Uterus (tissue), 4 donors: ENCODE measurements around the gene JARID2. TPM values are rescaled to one million over a fixed set of nuclear protein-coding genes. Genes with fewer than 3 reads are reported as not detected.

Experiments
- DNase-seq, 2 donors: peaks; one replicate each; pipeline ENCODE4 v3.0.0-alpha.2; 2019 to 2020
- H3K27ac ChIP-seq, 2 donors: fragments of 200-600 bp; sonication (generic); 1 replicate in 1 of 2; 2 replicates in 1 of 2; pipeline ENCODE4 v1.5.1; 2016 to 2018
- H3K27me3 ChIP-seq, 2 donors: fragments of 200-600 bp; sonication (generic); one replicate each; pipeline ENCODE4 v1.5.1; 2018 to 2019; ENCODE audit warnings: control low read depth in 1 of 2
- H3K36me3 ChIP-seq, 2 donors: fragments of 200-600 bp; sonication (generic); one replicate each; pipeline ENCODE4 v1.5.1; 2019; ENCODE audit warnings: control low read depth in 1 of 2
- H3K4me1 ChIP-seq, 2 donors: fragments of 200-600 bp; sonication (generic); one replicate each; pipeline ENCODE4 v1.5.1; 2018 to 2019; ENCODE audit warnings: control low read depth in 1 of 2
- H3K4me3 ChIP-seq, 2 donors: fragments of 200-600 bp; sonication (generic); 1 replicate in 1 of 2; 2 replicates in 1 of 2; pipeline ENCODE4 v1.5.1; 2018 to 2019; ENCODE audit warnings: mild to moderate bottlenecking in 1 of 2
- H3K9me3 ChIP-seq, 2 donors: fragments of 200-600 bp; sonication (generic); one replicate each; pipeline ENCODE4 v1.5.1; 2019; ENCODE audit warnings: control low read depth in 1 of 2
- POLR2A ChIP-seq, 2 donors: fragments of 450-650 bp; IDR thresholded peaks; one replicate each; pipeline ENCODE4 v1.6.1; 2016; ENCODE audit warnings: antibody characterized with exemption in 2 of 2, mild to moderate bottlenecking in 1 of 2, moderate library complexity in 1 of 2
- intact Hi-C: fragments of 100-400 bp; cut with DNase I; formaldehyde crosslinking; loops from one replicate; pipeline ENCODE4 v1.15.1; 2023; ENCODE audit warnings: low total_unique reads
- total RNA-seq, 4 donors: library from RNA; depleted of rRNA in 3 of 4; stranded (reverse); fragments of >200 nt in 3 of 4; gene quantifications; one replicate each; pipeline versions ENCODE4 v1.1.0 to v1.2.4, GENCODE V29; 2014 to 2023
- TF ChIP-seq, protein P1 (sequence below), 4 experiments: fragments of 200-600 bp in 2 of 4; fragments of 450-650 bp in 2 of 4; sonication (generic) in 2 of 4; IDR thresholded peaks; one replicate each; pipeline ENCODE4 v1.5.1; 2016 to 2019; ENCODE audit warnings: antibody characterized with exemption in 4 of 4, mild to moderate bottlenecking in 2 of 4, moderate library complexity in 1 of 4
- donor health status: DM: yes; HTN: yes; CAD: no.

The JARID2 gene
- total RNA-seq, 4 donors from 2014 or later, result 2.6 to 15.8 (median 8.0) TPM

DNA sequence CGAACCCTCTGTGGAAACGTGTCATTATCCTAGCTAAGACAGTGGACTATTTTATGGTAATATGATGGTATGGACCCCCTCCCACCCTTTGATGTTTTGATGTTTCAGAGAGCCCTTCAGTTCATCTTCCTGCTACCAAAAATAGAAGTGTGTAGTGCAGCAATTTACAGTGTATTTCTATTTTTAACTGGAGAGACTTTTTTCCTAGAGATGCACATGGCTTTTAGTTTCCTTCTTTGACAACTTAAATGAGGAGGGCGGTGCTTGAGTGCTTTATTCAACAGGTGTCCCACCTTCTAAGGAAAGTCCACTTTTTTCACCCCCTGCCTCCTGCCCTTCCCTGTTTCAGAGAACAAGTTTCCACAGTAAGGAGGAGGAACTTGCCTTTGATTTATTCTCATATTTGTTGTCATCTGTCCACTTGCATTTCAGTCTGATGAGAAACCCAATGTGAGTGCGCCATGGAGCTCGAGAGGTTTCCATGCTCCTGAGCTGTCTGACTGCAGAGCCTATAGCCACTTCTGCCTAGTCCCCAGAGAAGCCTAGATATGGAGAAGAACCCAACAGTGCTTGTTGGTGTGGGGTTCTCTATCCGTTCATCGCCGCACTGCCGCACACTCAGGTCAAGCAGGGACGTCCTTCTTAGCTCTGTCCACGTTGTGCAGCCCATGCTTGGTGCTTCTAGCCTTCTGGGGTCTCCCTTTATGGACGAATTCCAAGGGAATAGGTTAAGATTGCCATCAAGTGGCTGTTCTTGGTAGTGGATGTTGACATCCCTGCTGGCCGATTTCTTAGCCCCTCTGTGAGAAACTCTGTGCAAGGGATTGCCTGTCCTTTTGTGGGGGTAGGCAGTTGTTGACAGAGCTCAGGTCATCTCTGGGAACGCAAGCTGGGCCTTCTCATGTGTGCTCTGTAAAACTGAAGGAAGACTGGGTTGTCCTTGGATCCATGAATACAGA, 144.2 kb downstream of the JARID2 start:
- no peak for TF ChIP-seq POLR2A (IDR thresholded peaks at IDR 0.05)
- TF ChIP-seq, protein P1, sequence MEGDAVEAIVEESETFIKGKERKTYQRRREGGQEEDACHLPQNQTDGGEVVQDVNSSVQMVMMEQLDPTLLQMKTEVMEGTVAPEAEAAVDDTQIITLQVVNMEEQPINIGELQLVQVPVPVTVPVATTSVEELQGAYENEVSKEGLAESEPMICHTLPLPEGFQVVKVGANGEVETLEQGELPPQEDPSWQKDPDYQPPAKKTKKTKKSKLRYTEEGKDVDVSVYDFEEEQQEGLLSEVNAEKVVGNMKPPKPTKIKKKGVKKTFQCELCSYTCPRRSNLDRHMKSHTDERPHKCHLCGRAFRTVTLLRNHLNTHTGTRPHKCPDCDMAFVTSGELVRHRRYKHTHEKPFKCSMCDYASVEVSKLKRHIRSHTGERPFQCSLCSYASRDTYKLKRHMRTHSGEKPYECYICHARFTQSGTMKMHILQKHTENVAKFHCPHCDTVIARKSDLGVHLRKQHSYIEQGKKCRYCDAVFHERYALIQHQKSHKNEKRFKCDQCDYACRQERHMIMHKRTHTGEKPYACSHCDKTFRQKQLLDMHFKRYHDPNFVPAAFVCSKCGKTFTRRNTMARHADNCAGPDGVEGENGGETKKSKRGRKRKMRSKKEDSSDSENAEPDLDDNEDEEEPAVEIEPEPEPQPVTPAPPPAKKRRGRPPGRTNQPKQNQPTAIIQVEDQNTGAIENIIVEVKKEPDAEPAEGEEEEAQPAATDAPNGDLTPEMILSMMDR (IDR thresholded peaks at IDR 0.05), result peak; percentile 21 to 41 (median 29)
- DNase-seq, result no peak
- no peaks in the 10 kb centered on the region for H3K9me3 ChIP-seq
- intact Hi-C loops, result no loop called here
- no peak overlapping the region for H3K27ac ChIP-seq
- H3K27me3 ChIP-seq, result no peaks in the 10 kb centered on the region
- peaks cover 0 to 18% of the 10 kb centered on the region in 2 donors for H3K4me1 ChIP-seq
- no peaks in the 10 kb centered on the region for H3K36me3 ChIP-seq
- H3K4me3 ChIP-seq, result no peak overlapping the region

DNA sequence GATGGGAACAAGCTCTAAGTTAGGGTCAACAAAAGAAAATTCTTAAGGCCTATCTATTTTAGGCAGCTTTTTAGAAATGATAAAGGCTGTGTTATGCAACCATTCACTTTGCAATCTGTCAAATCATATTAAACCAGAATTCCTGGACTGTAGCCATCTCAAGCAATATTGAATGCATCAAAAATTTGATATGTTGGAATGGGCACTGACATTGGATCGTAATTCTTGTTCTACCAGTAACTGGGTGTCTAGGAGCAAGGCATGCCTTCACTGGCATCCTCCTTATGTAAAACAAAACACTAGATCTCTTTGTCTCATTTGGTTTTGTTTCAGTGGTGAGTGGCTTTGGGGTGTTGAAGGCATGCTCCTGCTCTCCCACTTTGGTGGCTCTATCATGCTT, 145.6 kb downstream of the JARID2 start:
- TF ChIP-seq, protein P1 (IDR thresholded peaks at IDR 0.05), result no peak
- no peak for TF ChIP-seq POLR2A (IDR thresholded peaks at IDR 0.05)
- Histone ChIP-seq H3K4me3 (no peak overlapping the region), H3K4me1 (peaks cover 0 to 18% of the 10 kb centered on the region in 2 donors), H3K36me3 (no peaks in the 10 kb centered on the region), H3K27me3 (no peaks in the 10 kb centered on the region), H3K9me3 (no peaks in the 10 kb centered on the region), H3K27ac (no peak overlapping the region)
- no peak for DNase-seq
- intact Hi-C loops, result no loop called here

DNA sequence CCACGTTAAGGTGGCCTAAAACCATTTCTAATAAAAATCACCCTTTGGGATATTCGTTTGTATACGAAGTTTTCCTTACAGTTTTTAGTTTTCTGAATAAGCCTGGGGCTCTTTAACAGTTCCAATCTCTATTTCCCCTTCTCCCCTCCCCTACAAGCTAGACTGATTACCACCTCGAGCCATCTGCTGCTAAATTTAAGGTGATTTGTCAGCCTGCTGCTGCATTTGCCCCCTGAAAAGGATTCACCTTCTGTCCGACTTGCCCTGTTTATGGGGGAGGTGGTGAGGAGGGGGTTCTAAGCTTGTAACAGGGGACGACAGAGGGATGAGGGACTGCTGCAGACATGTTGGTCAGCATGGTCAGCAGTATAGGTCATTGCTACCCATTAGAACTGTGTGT, 146.3 kb downstream of the JARID2 start:
- intact Hi-C loops, result no loop called here
- Histone ChIP-seq H3K4me1 (peaks cover 0 to 18% of the 10 kb centered on the region in 2 donors), H3K9me3 (no peaks in the 10 kb centered on the region), H3K27ac (no peak overlapping the region), H3K27me3 (no peaks in the 10 kb centered on the region), H3K4me3 (no peak overlapping the region), H3K36me3 (no peaks in the 10 kb centered on the region)
- no peak for TF ChIP-seq POLR2A (IDR thresholded peaks at IDR 0.05)
- TF ChIP-seq, protein P1 (IDR thresholded peaks at IDR 0.05), result no peak
- DNase-seq, result no peak

- Histone ChIP-seq H3K4me3 (no peak overlapping the region), H3K27ac (no peak overlapping the region), H3K27me3 (no peaks in the 10 kb centered on the region), H3K9me3 (no peaks in the 10 kb centered on the region), H3K36me3 (no peaks in the 10 kb centered on the region), H3K4me1 (peaks cover 0 to 18% of the 10 kb centered on the region in 2 donors)
- TF ChIP-seq, protein P1 (IDR thresholded peaks at IDR 0.05), result no peak
- no peak for TF ChIP-seq POLR2A (IDR thresholded peaks at IDR 0.05)
- intact Hi-C loops, result no loop called here
- DNase-seq, result no peak
Measured at GRCh38 chr6:15393605-15394004, 147.7 kb downstream of the JARID2 start.

GRCh38 chr6:15395087-15395486, 149.2 kb downstream of the JARID2 start:
- Histone ChIP-seq H3K4me1 (peaks cover 0 to 12% of the 10 kb centered on the region in 2 donors), H3K27ac (no peak overlapping the region), H3K4me3 (no peak overlapping the region), H3K9me3 (no peaks in the 10 kb centered on the region), H3K36me3 (no peaks in the 10 kb centered on the region), H3K27me3 (no peaks in the 10 kb centered on the region)
- TF ChIP-seq POLR2A (IDR thresholded peaks at IDR 0.05), result no peak
- TF ChIP-seq, protein P1 (IDR thresholded peaks at IDR 0.05), result no peak
- DNase-seq, result no peak
- intact Hi-C loops, result no loop called here
